HepG2 (cell line): ENCODE results near the gene PCBD1. TPM values are rescaled to one million over a fixed set of nuclear protein-coding genes. Genes with fewer than 3 reads are reported as not detected.
A peak's percentile ranks its signal among the peaks of the same experiment; 100 is the strongest.

ENCODE experiments used
- ARID4A ChIP-seq: sonication (generic); formaldehyde crosslinking; IDR thresholded peaks from 2 replicates; pipeline ENCODE4 v1.5.0; 2020; ENCODE audit warnings: mild to moderate bottlenecking, missing genetic modification reagents, borderline replicate concordance
- CCDC6 ChIP-seq: sonication (generic); formaldehyde crosslinking; IDR thresholded peaks from 2 replicates; pipeline ENCODE4 v1.8.1; 2022; ENCODE audit warnings: mild to moderate bottlenecking, missing genetic modification reagents, moderate library complexity
- CSRNP1 ChIP-seq: sonication (generic); formaldehyde crosslinking; IDR thresholded peaks from 2 replicates; pipeline ENCODE4 v1.8.1; 2023; ENCODE audit warnings: mild to moderate bottlenecking, missing genetic modification reagents
- HNF4A ChIP-seq: sonication (generic); formaldehyde crosslinking; IDR thresholded peaks from 2 replicates; pipeline ENCODE4 v1.4.0; 2020; ENCODE audit warnings: missing genetic modification reagents
- KDM2A ChIP-seq: sonication (generic); formaldehyde crosslinking; IDR thresholded peaks from 2 replicates; pipeline ENCODE4 v1.4.0; 2020; ENCODE audit warnings: low read depth, missing genetic modification reagents, borderline replicate concordance
- POLR2AphosphoS5 ChIP-seq: IDR thresholded peaks from 2 replicates; pipeline ENCODE4 v1.6.1; 2012; ENCODE audit warnings: low read depth, low read length
- SYNCRIP ChIP-seq: fragments of 200-400 bp; formaldehyde crosslinking; IDR thresholded peaks from 2 replicates; pipeline ENCODE4 v1.6.1; 2018; ENCODE audit warnings: mild to moderate bottlenecking, low read depth, low read length; ENCODE audit not compliant: insufficient read depth
- TBP ChIP-seq: sonication (generic); formaldehyde crosslinking; IDR thresholded peaks from 2 replicates; pipeline ENCODE4 v1.5.0; 2020; ENCODE audit warnings: missing genetic modification reagents
- TOPORS ChIP-seq: sonication (generic); formaldehyde crosslinking; IDR thresholded peaks from 2 replicates; pipeline ENCODE4 v1.8.0; 2023; ENCODE audit warnings: mild to moderate bottlenecking, missing genetic modification reagents
- ZBTB7A ChIP-seq: sonication (generic); formaldehyde crosslinking; IDR thresholded peaks from 2 replicates; pipeline ENCODE4 v1.8.0; 2022; ENCODE audit warnings: mild to moderate bottlenecking, missing genetic modification reagents
- ZNF138 ChIP-seq: sonication (generic); formaldehyde crosslinking; IDR thresholded peaks from 2 replicates; pipeline ENCODE4 v1.5.0; 2020; ENCODE audit warnings: mild to moderate bottlenecking, low read depth, missing genetic modification reagents
- ZNF280B ChIP-seq: sonication (generic); formaldehyde crosslinking; IDR thresholded peaks from 2 replicates; pipeline ENCODE4 v1.5.0; 2020; ENCODE audit warnings: missing genetic modification reagents, mild to moderate bottlenecking, borderline replicate concordance
- ZNF569 ChIP-seq: sonication (generic); formaldehyde crosslinking; IDR thresholded peaks from 2 replicates; pipeline ENCODE4 v1.5.0; 2020; ENCODE audit warnings: mild to moderate bottlenecking, missing genetic modification reagents, moderate library complexity, borderline replicate concordance
- ZNF891 ChIP-seq: sonication (generic); formaldehyde crosslinking; IDR thresholded peaks from 2 replicates; pipeline ENCODE4 v1.5.0; 2020; ENCODE audit warnings: mild to moderate bottlenecking, missing genetic modification reagents
- polyA plus RNA-seq, 8 experiments: library from polyadenylated mRNA; depleted of rRNA in 3 of 8; stranded (reverse) in 7 of 8; unstranded in 1 of 8; fragments of >200 nt; fragmentation: Illumina TruSeq in 4 of 8; extraction: Trizol in 4 of 8; gene quantifications; 2 replicates each; pipeline versions ENCODE4 v1.2.1 to v1.2.3, GENCODE V29; 2011 to 2016; ENCODE audit warnings: low read depth in 4 of 8, missing spikeins in 1 of 8, mixed read lengths in 1 of 8; ENCODE audit not compliant: insufficient read depth in 1 of 8
- total RNA-seq, 5 experiments: library from RNA; depleted of rRNA; stranded (reverse); fragments of >200 nt; fragmentation: Illumina TruSeq; extraction: Trizol; gene quantifications; 2 replicates each; pipeline ENCODE4 v1.2.3, GENCODE V29; 2016; ENCODE audit warnings: low read depth in 1 of 5
- TF ChIP-seq, protein P1 (sequence below): sonication (generic); formaldehyde crosslinking; IDR thresholded peaks from 2 replicates; pipeline ENCODE4 v1.8.0; 2022; ENCODE audit warnings: missing genetic modification reagents, mild to moderate bottlenecking, borderline replicate concordance

The PCBD1 gene
- total and polyA plus RNA-seq, 2 of the 13 experiments (the other 11 are each of a cell fraction or from before 2014, with no cell fraction given) = 95.3 to 168 TPM

DNA sequence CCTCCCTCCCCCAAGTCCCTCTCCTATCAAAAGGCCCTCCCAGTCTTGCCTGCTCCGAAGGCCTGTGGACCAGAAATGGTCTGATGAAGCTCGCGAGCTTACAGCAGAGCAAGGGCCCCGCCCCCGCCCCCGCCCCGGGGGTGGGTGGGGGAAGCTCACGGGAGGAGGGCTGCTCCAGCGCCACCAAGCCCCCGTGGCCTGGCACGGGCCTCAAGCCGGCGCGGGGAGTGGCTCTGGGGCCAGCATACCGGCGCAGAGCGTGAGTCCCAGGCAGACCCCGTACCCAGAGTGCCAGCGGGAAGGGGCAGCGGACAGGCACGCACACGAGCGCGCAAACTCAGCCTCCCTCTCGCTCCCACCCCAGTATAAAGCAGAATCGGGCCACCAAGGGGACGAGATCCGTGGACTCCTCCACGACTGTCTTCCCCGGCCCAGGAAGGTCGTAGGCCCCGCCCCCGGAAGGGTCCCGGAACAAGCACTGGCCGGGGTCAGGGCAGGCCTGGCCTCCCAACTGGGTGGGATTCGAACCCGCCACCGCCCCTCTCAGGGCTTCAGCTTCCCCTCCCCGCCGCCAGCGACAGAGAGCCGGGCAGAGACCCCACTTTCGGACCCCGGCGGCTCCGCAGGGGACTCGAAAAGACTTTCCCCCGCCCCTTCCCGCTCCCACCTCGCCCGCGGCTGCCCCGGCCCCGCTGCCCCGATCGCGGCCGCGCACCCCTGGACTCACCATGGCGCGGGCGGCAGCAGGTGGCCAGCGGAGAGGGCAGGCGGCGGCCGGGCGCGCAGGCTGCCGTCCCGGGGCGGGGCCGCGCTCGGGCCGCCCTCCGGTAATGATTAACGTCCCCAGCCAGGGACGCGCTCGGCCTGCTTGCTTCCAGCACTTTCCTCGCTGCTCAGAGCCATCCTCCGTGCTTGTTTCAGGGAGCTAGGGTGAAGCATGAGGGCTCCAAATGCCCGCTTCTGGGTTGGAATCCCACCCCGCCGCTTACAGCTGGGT lies at the start of gene PCBD1 (continued):
- TF ChIP-seq ZNF280B (CRISPR knock-in tag) = peak; percentile 77; the same call in 1 of the 2 replicates
- TF ChIP-seq ZNF891 (CRISPR knock-in tag) = 0 out of 2 replicates have a peak, but pooled peaks have one; percentile 36
- no peak for TF ChIP-seq TBP (CRISPR knock-in tag)
- 0 out of 2 replicates have a peak, but pooled peaks have one; percentile 13 for TF ChIP-seq ZNF138 (CRISPR knock-in tag)
- TF ChIP-seq CSRNP1 = no peak
- no peak for TF ChIP-seq TOPORS (CRISPR knock-in tag)
- peak; percentile 84 for TF ChIP-seq CCDC6 (CRISPR knock-in tag)
- TF ChIP-seq, protein P1, sequence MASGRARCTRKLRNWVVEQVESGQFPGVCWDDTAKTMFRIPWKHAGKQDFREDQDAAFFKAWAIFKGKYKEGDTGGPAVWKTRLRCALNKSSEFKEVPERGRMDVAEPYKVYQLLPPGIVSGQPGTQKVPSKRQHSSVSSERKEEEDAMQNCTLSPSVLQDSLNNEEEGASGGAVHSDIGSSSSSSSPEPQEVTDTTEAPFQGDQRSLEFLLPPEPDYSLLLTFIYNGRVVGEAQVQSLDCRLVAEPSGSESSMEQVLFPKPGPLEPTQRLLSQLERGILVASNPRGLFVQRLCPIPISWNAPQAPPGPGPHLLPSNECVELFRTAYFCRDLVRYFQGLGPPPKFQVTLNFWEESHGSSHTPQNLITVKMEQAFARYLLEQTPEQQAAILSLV (CRISPR knock-in tag) = peak; percentile 44; the same call in 1 of the 2 replicates
- TF ChIP-seq ZNF569 (CRISPR knock-in tag) = 0 out of 2 replicates have a peak, but pooled peaks have one; percentile 34
- TF ChIP-seq ARID4A (CRISPR knock-in tag) = peak; percentile 82
- TF ChIP-seq SYNCRIP = no peak
- peak; percentile 71 for TF ChIP-seq KDM2A (CRISPR knock-in tag)
- TF ChIP-seq POLR2AphosphoS5 = peak; percentile 62
- no peak for TF ChIP-seq HNF4A (CRISPR knock-in tag)
- TF ChIP-seq ZBTB7A (CRISPR knock-in tag) = peak; percentile 48; the same call in 1 of the 2 replicates
